ENCODE results near the gene HAAO. TPM values are rescaled to one million over a fixed set of nuclear protein-coding genes. Genes with fewer than 3 reads are reported as not detected.
"Not testable (repeated sequence)": the region's sequence is repeated elsewhere in the genome, so short reads cannot be mapped to it uniquely, and the experiment has no call there.

The HAAO gene
- total RNA-seq, 1 experiment from 2014 or later, result not detected

DNA sequence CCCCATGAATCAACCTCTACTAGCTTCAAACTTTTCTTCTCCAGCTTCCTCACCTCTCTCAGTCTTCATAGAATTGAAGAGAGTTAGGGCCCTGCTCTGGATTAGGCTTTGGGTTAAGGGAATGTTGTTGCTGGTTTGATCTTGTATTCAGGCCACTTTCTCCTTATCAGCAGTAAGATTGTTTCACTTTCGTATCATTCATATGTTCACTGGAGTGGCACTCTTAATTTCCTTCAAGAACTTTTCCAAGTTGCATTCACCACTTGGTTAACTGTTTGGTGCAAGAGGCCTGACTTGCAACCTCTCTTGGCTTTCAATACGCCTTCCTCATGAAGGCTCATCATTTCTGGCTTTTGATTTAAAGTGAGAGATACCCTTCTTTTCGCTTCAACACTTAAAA lies 51.2 kb downstream of the HAAO start:
- Histone ChIP-seq H2AFZ (ENCODE audit: low read length) (no peak overlapping the region), H3K36me3 (ENCODE audit: low read depth, low read length) (no peaks in the 10 kb centered on the region; the same call in 1 of the 2 replicates), H3K27me3 (ENCODE audit: low read length) (no peaks in the 10 kb centered on the region), H3K9me3 (ENCODE audit: low read length) (no peaks in the 10 kb centered on the region), H3K9me2 (replicated peaks; ENCODE audit: low read length) (no peaks in the 10 kb centered on the region), H3F3A (ENCODE audit: low read length, unreplicated experiment) (no peaks in the 10 kb centered on the region), H3K4me3 (ENCODE audit: low read length) (no peak overlapping the region), H4K20me1 (ENCODE audit: low read length) (no peaks in the 10 kb centered on the region), H3K9ac (ENCODE audit: low read length) (no peak overlapping the region), H3K4me2 (ENCODE audit: low read length) (no peak overlapping the region), H3K27ac (ENCODE audit: low read length) (no peak overlapping the region), H3K79me2 (ENCODE audit: low read length) (no peaks in the 10 kb centered on the region), H3K4me1 (ENCODE audit: insufficient read depth, low read length) (no peaks in the 10 kb centered on the region)
- intact Hi-C loops (cut with micrococcal nuclease), result no loop called here
- no peak for ATAC-seq
- CTCF ChIA-PET, result no interaction called here
- no TSS peak for BruUV-seq (replicated peaks)
- POLR2A ChIA-PET (ENCODE audit: unreplicated experiment), result no interaction called here
- TF ChIP-seq EZH2phosphoT487 (IDR thresholded peaks at IDR 0.05; ENCODE audit: borderline replicate concordance, low read length), result no peak
- no peak for TF ChIP-seq EZH2 (IDR thresholded peaks at IDR 0.05; ENCODE audit: low read length, unreplicated experiment)
- TF ChIP-seq, protein P1, sequence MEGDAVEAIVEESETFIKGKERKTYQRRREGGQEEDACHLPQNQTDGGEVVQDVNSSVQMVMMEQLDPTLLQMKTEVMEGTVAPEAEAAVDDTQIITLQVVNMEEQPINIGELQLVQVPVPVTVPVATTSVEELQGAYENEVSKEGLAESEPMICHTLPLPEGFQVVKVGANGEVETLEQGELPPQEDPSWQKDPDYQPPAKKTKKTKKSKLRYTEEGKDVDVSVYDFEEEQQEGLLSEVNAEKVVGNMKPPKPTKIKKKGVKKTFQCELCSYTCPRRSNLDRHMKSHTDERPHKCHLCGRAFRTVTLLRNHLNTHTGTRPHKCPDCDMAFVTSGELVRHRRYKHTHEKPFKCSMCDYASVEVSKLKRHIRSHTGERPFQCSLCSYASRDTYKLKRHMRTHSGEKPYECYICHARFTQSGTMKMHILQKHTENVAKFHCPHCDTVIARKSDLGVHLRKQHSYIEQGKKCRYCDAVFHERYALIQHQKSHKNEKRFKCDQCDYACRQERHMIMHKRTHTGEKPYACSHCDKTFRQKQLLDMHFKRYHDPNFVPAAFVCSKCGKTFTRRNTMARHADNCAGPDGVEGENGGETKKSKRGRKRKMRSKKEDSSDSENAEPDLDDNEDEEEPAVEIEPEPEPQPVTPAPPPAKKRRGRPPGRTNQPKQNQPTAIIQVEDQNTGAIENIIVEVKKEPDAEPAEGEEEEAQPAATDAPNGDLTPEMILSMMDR (conservative IDR thresholded peaks at IDR 0.05; ENCODE audit: low read depth, low read length), result no peak
- DNase-seq, result no peak

DNA sequence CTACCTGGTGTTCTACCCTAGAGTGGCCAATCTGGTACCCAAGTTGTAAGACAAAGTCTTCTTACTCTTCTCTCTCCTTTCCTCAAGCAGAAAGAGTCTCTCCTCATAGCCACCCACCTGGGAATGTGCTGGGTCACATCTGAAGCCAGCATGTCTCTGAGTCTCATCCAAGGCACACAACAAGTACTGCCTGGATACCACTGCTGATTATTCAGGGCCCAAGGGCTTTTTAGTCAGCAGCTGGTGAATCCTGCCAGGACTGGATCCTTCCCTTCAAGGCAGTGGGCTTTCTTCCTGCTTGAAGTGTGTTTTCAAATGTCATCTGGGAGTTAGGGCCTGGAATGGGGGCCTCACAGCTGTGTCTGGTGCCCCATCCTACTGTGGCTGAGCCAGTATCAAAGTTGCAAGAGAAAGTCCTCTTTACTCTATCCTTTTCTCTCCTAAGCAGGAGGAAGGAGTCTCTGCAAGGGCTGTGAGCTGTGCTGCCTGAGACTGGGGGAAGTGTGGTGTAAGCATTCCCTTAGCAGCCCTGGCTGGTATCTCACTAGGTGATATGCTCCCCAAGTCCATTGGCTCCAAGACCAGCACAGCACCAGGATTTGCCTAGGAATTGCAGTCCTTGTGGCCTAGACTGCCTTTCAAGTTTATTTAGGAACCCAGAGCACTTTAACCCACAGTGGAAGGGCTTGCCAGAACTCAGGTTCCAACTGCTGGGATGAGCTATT lies 55.6 kb downstream of the HAAO start:
- no peak overlapping the region for H3K9ac ChIP-seq (ENCODE audit: low read length)
- TF ChIP-seq, protein P1 (conservative IDR thresholded peaks at IDR 0.05; ENCODE audit: low read depth, low read length), result no peak
- TF ChIP-seq EZH2 (IDR thresholded peaks at IDR 0.05; ENCODE audit: low read length, unreplicated experiment), result no peak
- TF ChIP-seq EZH2phosphoT487 (IDR thresholded peaks at IDR 0.05; ENCODE audit: borderline replicate concordance, low read length), result no peak
- H3K9me3 ChIP-seq (ENCODE audit: low read length), result no peaks in the 10 kb centered on the region
- no TSS peak for BruUV-seq (replicated peaks)
- no peaks in the 10 kb centered on the region for H3K9me2 ChIP-seq (replicated peaks; ENCODE audit: low read length)
- no peaks in the 10 kb centered on the region for H4K20me1 ChIP-seq (ENCODE audit: low read length)
- H3K4me3 ChIP-seq (ENCODE audit: low read length), result no peak overlapping the region
- no peaks in the 10 kb centered on the region for H3K27me3 ChIP-seq (ENCODE audit: low read length)
- ChIA-PET CTCF (no interaction called here), POLR2A (ENCODE audit: unreplicated experiment) (no interaction called here)
- H3K27ac ChIP-seq (ENCODE audit: low read length), result no peak overlapping the region
- H3K79me2 ChIP-seq (ENCODE audit: low read length), result no peaks in the 10 kb centered on the region
- DNase-seq (no peak), ATAC-seq (no peak)
- no peak overlapping the region for H3K4me2 ChIP-seq (ENCODE audit: low read length)
- H2AFZ ChIP-seq (ENCODE audit: low read length), result no peak overlapping the region
- H3K36me3 ChIP-seq (ENCODE audit: low read depth, low read length), result no peaks in the 10 kb centered on the region; the same call in 1 of the 2 replicates
- intact Hi-C loops (cut with micrococcal nuclease), result no loop called here
- no peaks in the 10 kb centered on the region for H3K4me1 ChIP-seq (ENCODE audit: insufficient read depth, low read length)
- H3F3A ChIP-seq (ENCODE audit: low read length, unreplicated experiment), result no peaks in the 10 kb centered on the region

DNA sequence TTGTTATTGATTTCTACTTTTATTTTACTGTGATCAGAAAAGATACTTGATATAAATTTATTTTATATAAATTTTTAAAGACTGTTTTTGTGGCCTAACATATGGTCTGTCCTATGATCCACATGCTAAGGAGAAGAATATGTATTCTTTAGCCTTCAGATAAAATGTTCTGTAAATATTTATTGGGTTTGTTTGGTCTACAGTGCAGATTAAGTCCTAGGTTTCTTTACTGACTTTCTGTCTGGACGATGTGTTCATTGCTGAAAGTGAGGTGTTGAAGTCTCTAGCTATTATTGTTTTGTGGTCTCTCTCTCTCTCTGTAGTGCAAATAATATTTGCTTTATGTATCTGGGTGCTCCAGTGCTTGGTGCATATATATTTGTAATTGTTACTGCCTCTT lies 58.5 kb downstream of the HAAO start:
- H3K27ac ChIP-seq (ENCODE audit: low read length), result no peak overlapping the region
- no peaks in the 10 kb centered on the region for H3F3A ChIP-seq (ENCODE audit: low read length, unreplicated experiment)
- no peaks in the 10 kb centered on the region for H4K20me1 ChIP-seq (ENCODE audit: low read length)
- H3K79me2 ChIP-seq (ENCODE audit: low read length), result no peaks in the 10 kb centered on the region
- no peaks in the 10 kb centered on the region for H3K27me3 ChIP-seq (ENCODE audit: low read length)
- no peak for TF ChIP-seq EZH2 (IDR thresholded peaks at IDR 0.05; ENCODE audit: low read length, unreplicated experiment)
- TF ChIP-seq EZH2phosphoT487 (IDR thresholded peaks at IDR 0.05; ENCODE audit: borderline replicate concordance, low read length), result no peak
- TF ChIP-seq, protein P1 (conservative IDR thresholded peaks at IDR 0.05; ENCODE audit: low read depth, low read length), result no peak
- no peak for ATAC-seq
- no peaks in the 10 kb centered on the region for H3K4me1 ChIP-seq (ENCODE audit: insufficient read depth, low read length)
- H3K9ac ChIP-seq (ENCODE audit: low read length), result no peak overlapping the region
- H3K9me3 ChIP-seq (ENCODE audit: low read length), result no peaks in the 10 kb centered on the region
- intact Hi-C loops (cut with micrococcal nuclease), result no loop called here
- POLR2A ChIA-PET (ENCODE audit: unreplicated experiment), result no interaction called here
- CTCF ChIA-PET, result no interaction called here
- H3K9me2 ChIP-seq (replicated peaks; ENCODE audit: low read length), result no peaks in the 10 kb centered on the region
- DNase-seq, result no peak
- BruUV-seq (replicated peaks), result no TSS peak
- no peak overlapping the region for H2AFZ ChIP-seq (ENCODE audit: low read length)
- no peak overlapping the region for H3K4me3 ChIP-seq (ENCODE audit: low read length)
- no peak overlapping the region for H3K4me2 ChIP-seq (ENCODE audit: low read length)
- H3K36me3 ChIP-seq (ENCODE audit: low read depth, low read length), result no peaks in the 10 kb centered on the region; the same call in 1 of the 2 replicates

DNA sequence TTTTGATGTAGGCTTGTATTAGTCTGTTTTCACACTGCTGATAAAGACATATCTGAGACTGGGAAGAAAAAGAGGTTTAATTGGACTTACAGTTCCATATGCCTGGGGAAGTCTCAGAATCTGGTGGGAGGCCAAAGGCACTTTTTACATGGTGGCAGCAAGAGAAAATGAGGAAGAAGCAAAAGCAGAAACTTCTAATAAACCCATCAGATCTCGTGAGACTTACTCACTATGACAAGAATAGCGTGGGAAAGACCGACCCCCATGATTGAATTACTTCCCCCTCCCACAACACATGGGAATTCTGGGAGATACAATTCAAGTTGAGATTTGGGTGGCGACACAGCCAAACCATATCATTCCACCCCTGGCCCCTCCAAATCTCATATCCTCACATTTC lies 61.1 kb downstream of the HAAO start:
- CTCF ChIA-PET; H3K9ac ChIP-seq (ENCODE audit: low read length); H3K79me2 ChIP-seq (ENCODE audit: low read length); intact Hi-C loops (cut with micrococcal nuclease); H3F3A ChIP-seq (ENCODE audit: low read length, unreplicated experiment); BruUV-seq (replicated peaks); ATAC-seq; H3K9me2 ChIP-seq (replicated peaks; ENCODE audit: low read length); H3K4me3 ChIP-seq (ENCODE audit: low read length); POLR2A ChIA-PET (ENCODE audit: unreplicated experiment); H3K4me2 ChIP-seq (ENCODE audit: low read length); H3K4me1 ChIP-seq (ENCODE audit: insufficient read depth, low read length); H4K20me1 ChIP-seq (ENCODE audit: low read length); H3K9me3 ChIP-seq (ENCODE audit: low read length); H2AFZ ChIP-seq (ENCODE audit: low read length); H3K36me3 ChIP-seq (ENCODE audit: low read depth, low read length); H3K27me3 ChIP-seq (ENCODE audit: low read length); DNase-seq; H3K27ac ChIP-seq (ENCODE audit: low read length): not testable (repeated sequence)
